PC-9 (cell line): Measurements from ENCODE around the gene PHYH. TPM values are rescaled to one million over a fixed set of nuclear protein-coding genes. Genes with fewer than 3 reads are reported as not detected.
A peak's percentile ranks its signal among the peaks of the same experiment; 100 is the strongest.

Experiments
- BruUV-seq: library from RNA; stranded (reverse); fragments of 400-500 nt; replicated peaks from 2 replicates; lab custom pipeline; 2021; lab: Mats Ljungman, UMichigan
- CTCF ChIA-PET: fragments of 300-600 bp; sonication (Branson Sonifier 250); formaldehyde crosslinking; loops from one replicate; lab custom pipeline; 2022; ENCODE audit warnings: antibody characterized with exemption; lab: Charles Lee
- POLR2A ChIA-PET: fragments of 300-600 bp; sonication (Branson Sonifier 250); formaldehyde crosslinking; loops from one replicate; lab custom pipeline; 2022; ENCODE audit warnings: antibody characterized with exemption; ENCODE audit not compliant: unreplicated experiment; lab: Charles Lee
- DNase-seq, 2 experiments: peaks; one replicate each; pipeline versions ENCODE4 v3.0.0 to v3.0.0-alpha.2; 2015 to 2022; ENCODE audit warnings: mixed read lengths in 1 of 2
- H2AFZ ChIP-seq: fragments of 200-600 bp; sonication (generic); 2 replicates; pipeline ENCODE4 v1.8.1; 2017; ENCODE audit warnings: antibody characterized with exemption
- H3F3A ChIP-seq: fragments of 200-600 bp; sonication (generic); 2 replicates; pipeline ENCODE4 v1.8.1; 2017; ENCODE audit warnings: antibody characterized with exemption, mild to moderate bottlenecking, low read depth; ENCODE audit not compliant: insufficient read depth
- H3K27ac ChIP-seq: fragments of 200-600 bp; sonication (generic); 2 replicates; pipeline ENCODE4 v1.6.1; 2016; ENCODE audit warnings: mixed run types
- H3K27me3 ChIP-seq: fragments of 200-600 bp; sonication (generic); 2 replicates; pipeline ENCODE4 v1.6.1; 2016; ENCODE audit warnings: low read depth, mixed run types; ENCODE audit not compliant: insufficient read depth
- H3K36me3 ChIP-seq: fragments of 200-600 bp; sonication (generic); 2 replicates; pipeline ENCODE4 v1.6.1; 2016; ENCODE audit warnings: low read depth, mixed run types
- H3K4me1 ChIP-seq: fragments of 200-600 bp; sonication (generic); replicated peaks from 2 replicates; pipeline ENCODE4 v1.6.1; 2016; ENCODE audit warnings: mixed run types; ENCODE audit not compliant: insufficient read depth
- H3K4me2 ChIP-seq: fragments of 200-600 bp; sonication (generic); 2 replicates; pipeline ENCODE4 v1.6.1; 2017; ENCODE audit warnings: mixed run types
- H3K4me3 ChIP-seq: fragments of 200-600 bp; sonication (generic); 2 replicates; pipeline ENCODE4 v1.6.1; 2016; ENCODE audit warnings: mixed run types
- H3K79me2 ChIP-seq: fragments of 200-600 bp; sonication (generic); 2 replicates; pipeline ENCODE4 v1.6.1; 2017; ENCODE audit warnings: low read depth, mixed run types
- H3K9me2 ChIP-seq: fragments of 200-600 bp; sonication (generic); 2 replicates; pipeline ENCODE4 v1.8.1; 2017; ENCODE audit warnings: mild to moderate bottlenecking; ENCODE audit not compliant: insufficient read depth
- H3K9me3 ChIP-seq: fragments of 200-600 bp; sonication (generic); 2 replicates; pipeline ENCODE4 v1.8.1; 2016; ENCODE audit warnings: low read depth; ENCODE audit not compliant: insufficient read depth
- H4K20me1 ChIP-seq: fragments of 200-600 bp; sonication (generic); 2 replicates; pipeline ENCODE4 v1.8.1; 2017; ENCODE audit not compliant: insufficient read depth
- CTCF ChIP-seq: fragments of 200-600 bp; sonication (generic); conservative IDR thresholded peaks from 2 replicates; pipeline ENCODE4 v1.6.1; 2017; ENCODE audit warnings: mixed run types, antibody characterized with exemption, mild to moderate bottlenecking, moderate library complexity
- EZH2 ChIP-seq: fragments of 200-600 bp; sonication (generic); IDR thresholded peaks from 2 replicates; pipeline ENCODE4 v1.8.0; 2017; ENCODE audit warnings: antibody characterized with exemption, low read depth
- intact Hi-C: fragments of 100-400 bp; cut with micrococcal nuclease; formaldehyde crosslinking; loops from one replicate; pipeline ENCODE4 v1.10.0; 2022; ENCODE audit not compliant: unreplicated experiment
- total RNA-seq: library from RNA; stranded (reverse); gene quantifications from 2 replicates; pipeline ENCODE4 v1.2.3, GENCODE V29; 2021

PHYH gene
- total RNA-seq, 1 experiment from 2014 or later: 16.5 TPM

GRCh38 chr10:13347500-13348156 lies 47.8 kb upstream of the PHYH start:
- DNase-seq: peak in 1 of 2 experiments; percentile 65
- intact Hi-C loops: no loop called here
- H3K27ac ChIP-seq: no peak overlapping the region

GRCh38 chr10:13347043-13347499 lies 47.2 kb upstream of the PHYH start:
- Histone ChIP-seq H4K20me1 (no peaks in the 10 kb centered on the region), H3K27me3 (no peaks in the 10 kb centered on the region), H3K4me2 (peak overlapping the region; percentile 90), H3K9me3 (no peaks in the 10 kb centered on the region), H3K4me3 (peak overlapping the region; percentile 75), H3F3A (peaks cover 9% of the 10 kb centered on the region; the same call in 1 of the 2 replicates), H3K9me2 (no peaks in the 10 kb centered on the region), H2AFZ (peak overlapping the region; percentile 73), H3K27ac (peak overlapping the region; percentile 46), H3K36me3 (no peaks in the 10 kb centered on the region), H3K4me1 (0 out of 2 replicates have a peak, but pooled peaks cover 15% of the 10 kb centered on the region), H3K79me2 (peaks cover 41% of the 10 kb centered on the region)
- TF ChIP-seq CTCF (no peak), EZH2 (no peak)
- ChIA-PET CTCF (no interaction called here), POLR2A (no interaction called here)
- DNase-seq: no peak
- intact Hi-C loops: no loop called here
- no TSS peak for BruUV-seq

More at GRCh38 chr10:13347500-13348156, 47.8 kb upstream of the PHYH start:
- no TSS peak for BruUV-seq
- no peak overlapping the region for H2AFZ ChIP-seq
- no peak for TF ChIP-seq EZH2
- no peak for TF ChIP-seq CTCF
- no peaks in the 10 kb centered on the region for H3K9me2 ChIP-seq
- CTCF ChIA-PET: no interaction called here
- no peaks in the 10 kb centered on the region for H3K9me3 ChIP-seq
- peaks cover 37% of the 10 kb centered on the region for H3K79me2 ChIP-seq
- H3F3A ChIP-seq: peaks cover 9% of the 10 kb centered on the region; the same call in 1 of the 2 replicates
- H3K4me3 ChIP-seq: peak overlapping the region; percentile 41; the same call in 1 of the 2 replicates
- no peaks in the 10 kb centered on the region for H3K27me3 ChIP-seq
- no peaks in the 10 kb centered on the region for H4K20me1 ChIP-seq
- POLR2A ChIA-PET: no interaction called here
- no peak overlapping the region for H3K4me2 ChIP-seq
- H3K36me3 ChIP-seq: no peaks in the 10 kb centered on the region
- 0 out of 2 replicates have a peak, but pooled peaks cover 15% of the 10 kb centered on the region for H3K4me1 ChIP-seq

GRCh38 chr10:13346283-13347042 lies 46.6 kb upstream of the PHYH start:
- no peaks in the 10 kb centered on the region for H3K36me3 ChIP-seq
- H3K4me1 ChIP-seq: 0 out of 2 replicates have a peak, but pooled peaks cover 15% of the 10 kb centered on the region
- peaks cover 9% of the 10 kb centered on the region; the same call in 1 of the 2 replicates for H3F3A ChIP-seq
- H4K20me1 ChIP-seq: no peaks in the 10 kb centered on the region
- TF ChIP-seq EZH2: no peak
- TF ChIP-seq CTCF: no peak
- H2AFZ ChIP-seq: peak overlapping the region; percentile 73
- ChIA-PET POLR2A (no interaction called here), CTCF (no interaction called here)
- H3K27ac ChIP-seq: peak overlapping the region; percentile 46
- peak overlapping the region; percentile 75 for H3K4me3 ChIP-seq
- no peak for DNase-seq
- TSS peak; percentile 63 for BruUV-seq
- peak overlapping the region; percentile 90 for H3K4me2 ChIP-seq
- no peaks in the 10 kb centered on the region for H3K9me2 ChIP-seq
- H3K79me2 ChIP-seq: peaks cover 41% of the 10 kb centered on the region
- H3K27me3 ChIP-seq: no peaks in the 10 kb centered on the region
- intact Hi-C loops: no loop called here
- H3K9me3 ChIP-seq: no peaks in the 10 kb centered on the region
